Transverse colon (tissue), 4 donors: Measurements from ENCODE around the gene RAB8B. TPM values are rescaled to one million over a fixed set of nuclear protein-coding genes. Genes with fewer than 3 reads are reported as not detected.

Source experiments
- DNase-seq: peaks from one replicate; pipeline ENCODE4 v3.0.0-alpha.2; 2019
- H3K27ac ChIP-seq, 4 donors: fragments of 200-600 bp; sonication (generic); 2 replicates each; pipeline ENCODE4 v1.5.1; 2016 to 2018; ENCODE audit warnings: inconsistent platforms in 4 of 4
- H3K27me3 ChIP-seq: fragments of 200-600 bp; sonication (generic); 2 replicates; pipeline ENCODE4 v1.5.1; 2017; ENCODE audit warnings: inconsistent platforms
- H3K36me3 ChIP-seq, 4 donors: fragments of 200-600 bp; sonication (generic); 2 replicates each; pipeline ENCODE4 v1.5.1; 2017 to 2019; ENCODE audit warnings: inconsistent platforms in 4 of 4
- H3K4me1 ChIP-seq, 4 donors: fragments of 200-600 bp; sonication (generic); 2 replicates each; pipeline ENCODE4 v1.5.1; 2017 to 2020; ENCODE audit warnings: inconsistent platforms in 4 of 4
- H3K4me3 ChIP-seq, 4 donors: fragments of 200-600 bp; sonication (generic); 1 replicate in 1 of 4; 2 replicates in 3 of 4; pipeline versions ENCODE4 v1.5.1 to v1.6.1; 2017 to 2019; ENCODE audit warnings: inconsistent platforms in 4 of 4
- H3K9me3 ChIP-seq, 2 donors: fragments of 200-600 bp; sonication (generic); 2 replicates each; pipeline ENCODE4 v1.5.1; 2017 to 2019; ENCODE audit warnings: inconsistent platforms in 2 of 2
- CTCF ChIP-seq, 5 experiments: fragments of 200-600 bp in 3 of 5; fragments of 450-650 bp in 2 of 5; sonication (generic) in 3 of 5; IDR thresholded peaks; 1 replicate in 2 of 5; 2 replicates in 3 of 5; pipeline ENCODE4 v1.5.1; 2016 to 2017; ENCODE audit warnings: antibody characterized with exemption in 5 of 5, inconsistent platforms in 3 of 5, mild to moderate bottlenecking in 2 of 5, moderate library complexity in 1 of 5
- EP300 ChIP-seq: sonication (generic); formaldehyde crosslinking; IDR thresholded peaks from one replicate; pipeline ENCODE4 v1.6.1; 2017; ENCODE audit warnings: antibody characterized with exemption, low read depth
- POLR2A ChIP-seq: fragments of 450-650 bp; IDR thresholded peaks from one replicate; pipeline ENCODE4 v1.6.1; 2016; ENCODE audit warnings: antibody characterized with exemption, mild to moderate bottlenecking, moderate library complexity
- POLR2AphosphoS5 ChIP-seq, 3 donors: sonication (generic); formaldehyde crosslinking; IDR thresholded peaks; one replicate each; pipeline ENCODE4 v1.6.1; 2016; ENCODE audit warnings: antibody characterized with exemption in 3 of 3
- WGBS, 2 donors: methylation state at CpG; one replicate each; pipeline ENCODE4 v1.1.5; 2018; ENCODE audit warnings: low coverage in 1 of 2; 5-methylcytosine and 5-hydroxymethylcytosine counted together
- in situ Hi-C, 4 donors: fragments of 200-750 bp; cut with MboI; loops; one replicate each; pipeline versions ENCODE4 v1.15.0 to v1.15.1; 2017; ENCODE audit warnings: low sequenced_read_pairs in 3 of 4, low pct_ligation_motif_present in 1 of 4, low pct_unique_long_range_greater_than_20kb in 1 of 4
- intact Hi-C: fragments of 100-400 bp; cut with DNase I; formaldehyde crosslinking; loops from one replicate; pipeline ENCODE4 v1.15.1; 2023; ENCODE audit warnings: low total_unique reads
- total RNA-seq, 4 donors: library from RNA; depleted of rRNA; stranded (reverse); fragments of >200 nt; gene quantifications; one replicate each; pipeline ENCODE4 v1.1.0, GENCODE V29; 2016

RAB8B gene
- total RNA-seq, 4 donors from 2014 or later, result 3.2 to 25.4 (median 9.5) TPM

DNA sequence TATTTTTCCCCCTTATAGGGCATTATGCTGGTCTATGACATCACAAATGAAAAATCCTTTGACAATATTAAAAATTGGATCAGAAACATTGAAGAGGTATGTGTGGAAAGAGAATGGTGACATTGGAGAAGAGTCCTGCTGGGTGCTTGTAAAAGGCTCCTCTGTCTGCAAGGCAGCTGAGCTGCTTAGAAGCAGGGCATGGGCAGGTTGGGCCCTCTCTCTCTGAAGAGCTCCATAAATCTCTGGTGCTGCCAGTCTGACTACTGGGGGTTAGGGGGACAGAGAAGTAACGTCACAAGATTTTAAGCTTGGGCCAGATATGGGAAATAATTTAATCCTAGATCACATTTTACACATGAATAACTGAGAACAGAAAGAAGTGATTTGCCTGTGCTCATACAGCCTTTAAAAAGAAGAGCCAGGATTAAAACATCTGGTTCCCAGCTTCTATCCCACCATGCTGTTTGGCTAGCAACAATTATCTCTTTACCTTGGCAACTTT is 66.1 kb downstream of the RAB8B start:
- Histone ChIP-seq H3K4me1 (no peaks in the 10 kb centered on the region), H3K36me3 (peaks cover 0 to 17% (median 0%) of the 10 kb centered on the region in 4 donors), H3K27me3 (no peaks in the 10 kb centered on the region), H3K9me3 (no peaks in the 10 kb centered on the region), H3K4me3 (no peak overlapping the region), H3K27ac (no peak overlapping the region)
- TF ChIP-seq POLR2A (no peak), POLR2AphosphoS5 (IDR thresholded peaks at IDR 0.05) (no peak), EP300 (no peak), CTCF (IDR thresholded peaks at IDR 0.05) (no peak)
- DNase-seq, result no peak
- 71 to 87% methylated on average over 1 of the region's 1 CpG for WGBS, 2 donors
- intact Hi-C loops, result no loop called here
- in situ Hi-C loops, result loop anchor here in 1 of 4 donors (25.0 kb wide), 1 partner anchor 93 kb away; the partner anchor contains the start of gene RPS27L

DNA sequence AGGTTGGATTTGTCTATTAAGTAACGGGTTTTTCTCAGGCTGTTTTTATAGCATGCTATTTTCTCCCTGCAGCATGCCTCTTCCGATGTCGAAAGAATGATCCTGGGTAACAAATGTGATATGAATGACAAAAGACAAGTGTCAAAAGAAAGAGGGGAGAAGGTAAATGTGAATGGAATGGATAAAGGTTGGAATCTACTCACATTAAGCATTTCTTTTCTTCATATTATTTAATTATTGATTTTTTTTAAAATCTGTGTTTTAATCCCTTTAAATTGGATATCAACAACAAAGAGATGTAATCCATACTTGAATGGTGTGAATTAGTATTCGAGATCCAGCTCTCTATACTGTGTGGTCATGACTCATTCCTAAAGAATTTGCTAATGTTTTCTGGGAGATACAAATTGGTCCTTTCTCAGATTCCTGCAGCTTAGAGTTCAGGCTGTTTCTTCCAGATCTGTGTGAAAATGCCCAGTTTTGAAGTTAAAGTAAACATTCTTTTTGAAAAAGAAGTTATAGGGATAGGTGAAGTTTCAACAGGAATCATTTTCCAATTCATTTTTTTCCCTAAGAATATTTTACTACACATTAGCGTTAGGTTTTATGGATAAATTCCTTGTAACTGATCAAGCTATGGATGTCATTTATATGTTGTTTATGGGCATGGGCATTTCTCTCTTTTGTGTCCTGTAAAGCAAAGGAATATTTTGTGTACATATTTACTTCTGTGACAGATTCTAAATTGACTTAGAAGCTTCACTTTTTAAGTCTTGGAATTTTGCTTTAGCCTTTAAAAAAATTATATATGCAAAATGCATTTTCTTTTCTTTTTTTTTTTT is 67.2 kb downstream of the RAB8B start:
- TF ChIP-seq EP300 (no peak), POLR2AphosphoS5 (IDR thresholded peaks at IDR 0.05) (no peak), POLR2A (no peak), CTCF (IDR thresholded peaks at IDR 0.05) (no peak)
- Histone ChIP-seq H3K36me3 (peaks cover 0 to 20% (median 0%) of the 10 kb centered on the region in 4 donors), H3K4me1 (no peaks in the 10 kb centered on the region), H3K9me3 (no peaks in the 10 kb centered on the region), H3K27ac (no peak overlapping the region), H3K27me3 (no peaks in the 10 kb centered on the region), H3K4me3 (no peak overlapping the region)
- in situ Hi-C loops (loop anchor here in 1 of 4 donors (25.0 kb wide), 1 partner anchor 94 kb away; the partner anchor contains the start of gene RPS27L), intact Hi-C loops (no loop called here)
- no peak for DNase-seq
- WGBS, 2 donors, result 82 to 86% methylated on average over 5 of the region's 5 CpGs

DNA sequence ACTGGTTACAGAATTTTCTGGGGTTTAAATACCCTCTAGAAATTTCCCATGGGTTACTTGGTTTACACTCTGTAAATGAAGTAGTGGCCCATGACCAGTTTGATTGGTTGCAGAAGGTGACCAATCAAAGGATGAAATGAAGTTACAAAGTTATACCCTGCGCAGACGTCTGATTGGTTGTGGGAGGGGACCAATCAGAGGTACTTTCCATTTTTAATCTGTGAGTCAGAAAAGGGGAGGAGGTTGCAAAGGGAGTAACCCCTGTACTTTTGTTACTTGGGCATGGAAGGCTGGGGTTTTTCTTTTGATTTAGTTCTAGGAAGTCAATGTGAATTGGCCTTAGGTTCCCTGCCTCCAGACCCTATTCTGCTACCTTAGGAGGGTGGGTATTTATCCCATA is 69.3 kb downstream of the RAB8B start:
- 90 to 98% methylated on average over 2 of the region's 2 CpGs for WGBS, 2 donors
- Histone ChIP-seq H3K4me3 (no peak overlapping the region), H3K9me3 (no peaks in the 10 kb centered on the region), H3K27me3 (no peaks in the 10 kb centered on the region), H3K36me3 (peaks cover 0 to 23% (median 0%) of the 10 kb centered on the region in 4 donors), H3K4me1 (no peaks in the 10 kb centered on the region), H3K27ac (no peak overlapping the region)
- in situ Hi-C loops (loop anchor here in 1 of 4 donors (25.0 kb wide), 1 partner anchor 96 kb away; the partner anchor contains the start of gene RPS27L), intact Hi-C loops (no loop called here)
- no peak for DNase-seq
- no peak for TF ChIP-seq POLR2A

DNA sequence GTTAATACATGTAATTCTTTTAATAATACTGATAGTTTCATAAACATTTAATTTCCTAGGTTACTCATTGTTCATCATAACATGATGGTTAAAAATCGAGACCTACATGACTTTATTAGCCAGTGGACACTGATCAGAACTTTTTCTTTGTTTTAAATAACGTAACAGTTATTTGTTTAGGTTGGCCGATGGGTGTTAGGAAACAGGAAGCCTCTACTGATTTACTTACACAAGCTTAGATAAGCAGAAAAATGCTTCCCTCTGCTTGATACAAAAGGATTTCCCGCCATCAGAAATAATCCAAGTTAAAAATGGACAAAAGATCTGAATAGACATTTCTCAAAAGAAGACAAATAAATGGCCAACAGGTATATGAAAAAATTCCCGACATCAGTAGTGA is 71.4 kb downstream of the RAB8B start:
- Histone ChIP-seq H3K27ac (no peak overlapping the region), H3K4me1 (no peaks in the 10 kb centered on the region), H3K36me3 (peaks cover 0 to 26% (median 3%) of the 10 kb centered on the region in 4 donors), H3K9me3 (no peaks in the 10 kb centered on the region), H3K27me3 (no peaks in the 10 kb centered on the region), H3K4me3 (no peak overlapping the region)
- TF ChIP-seq CTCF (IDR thresholded peaks at IDR 0.05) (no peak), POLR2A (no peak), POLR2AphosphoS5 (IDR thresholded peaks at IDR 0.05) (no peak), EP300 (no peak)
- intact Hi-C loops, result no loop called here
- no peak for DNase-seq
- WGBS, 2 donors, result 85 to 92% methylated on average over 5 of the region's 5 CpGs
- in situ Hi-C loops, result loop anchor here in 1 of 4 donors (25.0 kb wide), 1 partner anchor 98 kb away; the partner anchor contains the start of gene RPS27L
